GM04503 (cell line): ENCODE data around the gene NDUFB10.

Experiments used
- DNase-seq: peaks from one replicate; pipeline ENCODE4 v3.0.0-alpha.2; 2012; ENCODE audit warnings: low read depth

The NDUFB10 gene

GRCh38 chr16:2002406-2003230 lies 43.3 kb downstream of the NDUFB10 start:
- no peak for DNase-seq

DNA sequence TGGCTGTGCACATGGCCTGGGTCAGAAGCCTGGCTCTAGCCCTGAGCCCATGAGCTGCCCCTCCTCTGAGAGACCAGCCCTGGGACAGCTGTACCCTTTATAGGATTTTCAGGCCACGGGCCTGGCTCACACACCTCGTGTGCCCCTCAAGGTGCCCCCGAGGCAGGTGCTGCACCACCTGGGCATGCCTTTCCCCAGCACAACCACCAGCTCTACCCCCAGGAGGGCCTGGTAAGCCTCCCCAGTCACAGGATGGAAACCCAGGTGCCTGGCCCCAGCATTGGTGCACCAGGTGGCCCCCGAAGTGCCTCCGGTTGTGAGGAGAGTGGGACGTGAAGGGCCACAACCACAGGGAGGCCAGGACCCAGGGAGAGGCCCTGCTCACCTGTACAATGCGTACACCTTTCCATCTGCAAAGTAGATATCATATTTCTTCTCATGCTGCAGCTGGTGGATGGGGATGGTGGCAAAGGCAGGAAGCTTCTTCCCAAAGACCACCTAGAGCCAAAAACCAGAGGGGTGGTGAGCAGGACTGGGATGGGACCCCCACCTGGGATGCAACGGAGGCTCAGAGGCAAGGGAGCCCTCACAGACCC lies 44.0 kb downstream of the NDUFB10 start:
- no peak for DNase-seq

- DNase-seq, result no peak
These were observed 44.7 kb downstream of the NDUFB10 start for GRCh38 chr16:2003827-2004641.

- DNase-seq, result no peak
These were observed 45.6 kb downstream of the NDUFB10 start for GRCh38 chr16:2004795-2005517.

- DNase-seq, result no peak
These were observed 46.3 kb downstream of the NDUFB10 start for GRCh38 chr16:2005646-2006045.

- no peak for DNase-seq
These were observed 47.0 kb downstream of the NDUFB10 start for GRCh38 chr16:2006317-2006716.

DNA sequence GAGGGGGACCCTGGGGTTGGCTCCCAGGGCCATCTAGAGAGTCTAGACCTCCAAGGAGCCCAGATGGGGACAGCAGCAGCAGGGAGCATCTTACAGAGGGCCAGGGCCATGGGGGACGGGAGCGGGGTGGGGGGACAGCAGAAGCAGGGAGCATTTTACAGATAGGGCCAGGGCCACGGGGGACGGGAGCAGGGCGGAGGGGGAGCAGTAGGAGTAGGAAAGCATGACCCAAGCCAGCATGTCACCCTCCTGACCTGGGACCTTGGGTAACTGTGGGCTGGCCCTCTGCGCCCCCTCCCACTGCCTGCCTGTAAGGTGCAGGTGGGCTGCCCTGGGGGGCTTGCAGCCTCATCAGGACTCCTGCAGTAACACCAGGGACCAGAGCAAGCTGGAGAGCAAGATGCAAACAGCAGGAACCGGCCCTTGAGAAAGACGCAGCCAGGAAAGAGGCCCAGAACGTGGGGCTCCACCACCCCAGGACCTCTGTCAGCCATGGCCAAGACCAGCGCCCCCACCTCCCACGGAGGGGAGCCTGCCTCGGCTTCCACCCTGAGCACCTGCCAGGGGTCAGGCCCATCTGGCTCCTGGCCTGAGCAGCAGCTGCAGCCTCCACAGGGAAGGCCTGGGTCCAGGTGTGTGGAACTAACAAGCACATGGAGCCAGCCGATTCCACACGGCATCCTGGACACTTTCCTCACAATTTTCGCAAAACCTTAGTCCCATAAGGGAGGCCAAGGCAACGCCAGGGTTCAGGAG lies 47.9 kb downstream of the NDUFB10 start:
- no peak for DNase-seq

DNA sequence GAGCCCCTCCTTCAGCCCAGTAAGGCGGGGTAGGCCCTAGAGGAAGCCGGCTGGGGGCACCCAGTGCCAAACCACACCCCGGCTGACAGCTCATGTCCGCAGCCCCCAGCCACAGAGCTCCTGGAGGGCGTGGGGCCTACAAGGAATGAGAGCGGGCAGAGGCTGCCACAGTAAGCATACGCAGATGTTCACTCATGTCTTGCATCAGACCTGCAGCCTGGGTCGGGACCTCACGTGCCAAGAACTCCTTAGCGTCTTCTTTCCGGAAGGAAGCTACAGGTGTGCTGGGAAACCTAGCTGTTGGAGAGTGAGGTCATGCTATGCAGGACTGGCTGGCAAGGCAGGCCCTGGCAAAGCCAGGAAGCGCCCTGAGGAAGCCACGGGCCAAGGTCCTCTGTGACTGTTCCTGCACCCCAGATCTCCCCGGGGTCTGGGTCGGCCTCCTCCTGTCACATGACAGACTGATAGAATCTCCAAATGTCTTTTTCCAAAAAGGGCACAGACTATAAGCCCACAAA lies 48.7 kb downstream of the NDUFB10 start:
- no peak for DNase-seq

DNA sequence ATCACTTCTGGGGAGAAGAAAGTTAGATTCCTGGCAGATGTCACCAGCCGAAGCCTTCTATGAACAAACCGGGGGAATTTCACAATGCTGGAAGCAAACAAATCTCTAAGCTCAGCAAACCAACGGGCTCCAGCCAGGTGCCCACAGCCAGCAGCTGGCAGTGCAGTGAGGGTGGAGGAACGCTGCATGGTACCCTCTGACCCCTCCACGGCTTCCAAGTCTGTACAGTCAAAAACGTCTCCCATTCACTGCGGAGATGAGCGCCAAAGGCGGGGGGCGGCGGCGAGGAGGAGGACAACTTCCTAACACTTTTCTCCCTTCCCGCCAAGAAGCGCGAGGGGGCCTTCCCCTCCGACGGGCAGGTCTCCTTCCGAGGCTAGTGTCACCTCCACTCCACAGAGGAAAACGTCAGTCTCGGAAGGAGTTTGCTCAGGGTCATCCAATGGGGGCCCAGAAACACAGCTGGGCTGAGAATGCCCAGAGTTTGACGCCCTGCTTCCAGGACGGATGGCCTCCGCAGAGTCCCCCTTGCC lies 49.4 kb downstream of the NDUFB10 start:
- DNase-seq, result no peak

GRCh38 chr16:2009164-2009711 lies 49.9 kb downstream of the NDUFB10 start:
- DNase-seq, result no peak

- no peak for DNase-seq
These were observed 50.6 kb downstream of the NDUFB10 start, which contains the start of gene ZNF598 for GRCh38 chr16:2009791-2010510. Gene ZNF598, minus strand, starts transcription at chr16:2009821.
